HCT116 (cell line): Measurements from ENCODE around the gene PEX6. TPM values are rescaled to one million over a fixed set of nuclear protein-coding genes. Genes with fewer than 3 reads are reported as not detected.

ENCODE experiments used
- ATAC-seq: fragments of 200-7000 bp; cut with Tn5 transposase; 2 replicates; pipeline ENCODE4 v1.9.1; 2020; ENCODE audit warnings: mild to moderate bottlenecking, moderate library complexity
- BruUV-seq: library from RNA; stranded (reverse); fragments of 400-500 nt; replicated peaks from 2 replicates; lab custom pipeline; 2021; lab: Mats Ljungman, UMichigan
- CTCF ChIA-PET: fragments of 300-600 bp; sonication (Branson Sonifier 250); formaldehyde crosslinking; loops from one replicate; lab custom pipeline; 2021; ENCODE audit warnings: antibody characterized with exemption; lab: Charles Lee
- POLR2A ChIA-PET: fragments of 300-600, 350-600 bp; sonication (Branson Sonifier 250); formaldehyde crosslinking; loops from one replicate; lab custom pipeline; 2021; ENCODE audit warnings: antibody characterized with exemption; lab: Charles Lee
- RAD21 ChIA-PET, 2 experiments: fragments of 300-600 bp; sonication (Branson Sonifier 250); formaldehyde crosslinking; loops; one replicate each; lab custom pipeline; 2023; ENCODE audit warnings: low total read pairs in 2 of 2; ENCODE audit not compliant: uncharacterized antibody in 2 of 2, unreplicated experiment in 2 of 2, low non-redundant PET in 1 of 2; lab: Charles Lee
- DNase-seq: peaks from one replicate; pipeline ENCODE4 v3.0.0-alpha.2; 2010; ENCODE audit warnings: low read depth, low spot score
- H2AFZ ChIP-seq: fragments of 200-600 bp; shearing (Covaris generic), sonication (generic); 2 replicates; pipeline ENCODE4 v1.6.1; 2017; ENCODE audit warnings: low read depth, mixed run types, mixed read lengths, antibody characterized with exemption, low read length; ENCODE audit not compliant: poor library complexity, severe bottlenecking
- H3K27ac ChIP-seq: 2 replicates; pipeline ENCODE4 v1.5.1; 2012; ENCODE audit warnings: low read depth, low read length
- H3K27me3 ChIP-seq: fragments of 200-600 bp; sonication (generic); 2 replicates; pipeline ENCODE4 v1.6.1; 2016; ENCODE audit warnings: mixed run types, low read length, mixed read lengths; ENCODE audit not compliant: insufficient read depth
- H3K36me3 ChIP-seq, 2 experiments: fragments of 200-500 bp in 1 of 2; fragments of 200-600 bp in 1 of 2; sonication (Bioruptor generic) in 1 of 2; sonication (generic) in 1 of 2; 2 replicates each; pipeline versions ENCODE4 v1.5.1 to v1.6.1; 2014 to 2016; ENCODE audit warnings: low read length in 2 of 2, inconsistent platforms in 1 of 2, mixed read lengths in 1 of 2, mixed run types in 1 of 2; ENCODE audit not compliant: insufficient read depth in 2 of 2, control insufficient read depth in 1 of 2
- H3K4me1 ChIP-seq, 2 experiments: fragments of 200-600 bp in 1 of 2; sonication (generic) in 1 of 2; 2 replicates each; pipeline versions ENCODE4 v1.5.1 to v1.6.1; 2012 to 2017; ENCODE audit warnings: low read length in 2 of 2, inconsistent platforms in 1 of 2, mild to moderate bottlenecking in 1 of 2, mixed read lengths in 1 of 2, mixed run types in 1 of 2, moderate library complexity in 1 of 2; ENCODE audit not compliant: insufficient read depth in 2 of 2, control insufficient read depth in 1 of 2
- H3K4me2 ChIP-seq: fragments of 200-600 bp; sonication (generic); 2 replicates; pipeline ENCODE4 v1.6.1; 2017; ENCODE audit warnings: mixed run types, low read length, mixed read lengths
- H3K4me3 ChIP-seq, 2 experiments: fragments of 200-600 bp in 1 of 2; sonication (generic) in 1 of 2; replicated peaks in 1 of 2; 2 replicates each; pipeline ENCODE4 v1.5.1; 2011 to 2016; ENCODE audit warnings: low read length in 2 of 2, control low read depth in 1 of 2, low read depth in 1 of 2, mild to moderate bottlenecking in 1 of 2, mixed read lengths in 1 of 2, mixed run types in 1 of 2
- H3K79me2 ChIP-seq: fragments of 200-600 bp; sonication (generic); 2 replicates; pipeline ENCODE4 v1.6.1; 2017; ENCODE audit warnings: mild to moderate bottlenecking, mixed run types, low read length, moderate library complexity, mixed read lengths; ENCODE audit not compliant: insufficient read depth
- H3K9ac ChIP-seq: fragments of 200-600 bp; sonication (generic); 2 replicates; pipeline ENCODE4 v1.6.1; 2016; ENCODE audit warnings: low read length, mixed read lengths
- H3K9me2 ChIP-seq: fragments of 200-600 bp; sonication (generic), shearing (Covaris generic); 2 replicates; pipeline ENCODE4 v1.6.1; 2017; ENCODE audit warnings: mixed run types, mild to moderate bottlenecking, moderate library complexity; ENCODE audit not compliant: insufficient read depth
- H3K9me3 ChIP-seq, 2 experiments: fragments of 200-500 bp in 1 of 2; fragments of 200-600 bp in 1 of 2; sonication (Bioruptor generic) in 1 of 2; sonication (generic) in 1 of 2; 2 replicates each; pipeline ENCODE4 v1.6.1; 2014 to 2017; ENCODE audit warnings: low read length in 2 of 2, mixed read lengths in 2 of 2, inconsistent platforms in 1 of 2, low read depth in 1 of 2, mild to moderate bottlenecking in 1 of 2, mixed run types in 1 of 2, moderate library complexity in 1 of 2; ENCODE audit not compliant: control insufficient read depth in 1 of 2, insufficient read depth in 1 of 2
- H4K20me1 ChIP-seq: fragments of 200-600 bp; sonication (generic), shearing (Covaris generic); 2 replicates; pipeline ENCODE4 v1.6.1; 2017; ENCODE audit warnings: mixed run types, mild to moderate bottlenecking, moderate library complexity; ENCODE audit not compliant: insufficient read depth
- EGR1 ChIP-seq: IDR thresholded peaks from 2 replicates; pipeline ENCODE4 v1.6.1; 2012; ENCODE audit warnings: low read depth
- ELF1 ChIP-seq: IDR thresholded peaks from 2 replicates; pipeline ENCODE4 v1.6.1; 2012; ENCODE audit warnings: low read depth, borderline replicate concordance
- EZH2 ChIP-seq: fragments of 200-600 bp; sonication (generic); IDR thresholded peaks from 2 replicates; pipeline ENCODE4 v1.6.1; 2017; ENCODE audit warnings: antibody characterized with exemption, mixed run types
- EZH2phosphoT487 ChIP-seq: fragments of 200-600 bp; IDR thresholded peaks from 2 replicates; pipeline ENCODE4 v1.6.1; 2018; ENCODE audit warnings: antibody characterized with exemption, borderline replicate concordance
- FOSL1 ChIP-seq: IDR thresholded peaks from 2 replicates; pipeline ENCODE4 v1.6.1; 2012; ENCODE audit warnings: low read depth
- POLR2A ChIP-seq: IDR thresholded peaks from 2 replicates; pipeline ENCODE4 v1.7.0; 2011; ENCODE audit warnings: borderline replicate concordance; ENCODE audit not compliant: insufficient read depth, insufficient read length; ENCODE audit errors: extremely low read depth
- SIN3A ChIP-seq: IDR thresholded peaks from 2 replicates; pipeline ENCODE4 v1.6.1; 2012; ENCODE audit warnings: low read depth
- SRF ChIP-seq: IDR thresholded peaks from 2 replicates; pipeline ENCODE4 v1.6.1; 2012; ENCODE audit warnings: low read depth
- TCF7L2 ChIP-seq: IDR thresholded peaks from 2 replicates; pipeline ENCODE4 v1.7.0; 2011; ENCODE audit warnings: borderline replicate concordance, inconsistent platforms; ENCODE audit not compliant: insufficient read depth, insufficient read length; ENCODE audit errors: extremely low read depth
- YY1 ChIP-seq: IDR thresholded peaks from 2 replicates; pipeline ENCODE4 v1.6.1; 2011; ENCODE audit warnings: low read length, low read depth, moderate library complexity, mild to moderate bottlenecking; ENCODE audit not compliant: insufficient replicate concordance; ENCODE audit errors: extremely low read depth
- ZFX ChIP-seq: fragments of 450-650 bp; IDR thresholded peaks from 2 replicates; pipeline ENCODE4 v1.6.1; 2017
- intact Hi-C: fragments of 100-400 bp; cut with micrococcal nuclease; formaldehyde crosslinking; loops from 2 replicates; pipeline ENCODE4 v1.10.0; 2022
- total RNA-seq: library from RNA; stranded (reverse); gene quantifications from one replicate; pipeline ENCODE4 v1.2.1, GENCODE V29; 2021; ENCODE audit not compliant: unreplicated experiment
- TF ChIP-seq, protein P1 (sequence below): IDR thresholded peaks from 2 replicates; pipeline ENCODE4 v1.6.1; 2012
- TF ChIP-seq, protein P2 (sequence below), 3 experiments: fragments of 200-600 bp in 1 of 3; sonication (generic) in 1 of 3; IDR thresholded peaks in 2 of 3; conservative IDR thresholded peaks in 1 of 3; 2 replicates each; pipeline ENCODE4 v1.5.1; 2012 to 2017; ENCODE audit warnings: low read depth in 2 of 3, low read length in 2 of 3, antibody characterized with exemption in 1 of 3, borderline replicate concordance in 1 of 3, control low read depth in 1 of 3, mild to moderate bottlenecking in 1 of 3, mixed read lengths in 1 of 3, mixed run types in 1 of 3, moderate library complexity in 1 of 3; ENCODE audit not compliant: insufficient read depth in 1 of 3

PEX6 gene
- total RNA-seq, 1 experiment from 2014 or later, result 21.4 TPM

DNA sequence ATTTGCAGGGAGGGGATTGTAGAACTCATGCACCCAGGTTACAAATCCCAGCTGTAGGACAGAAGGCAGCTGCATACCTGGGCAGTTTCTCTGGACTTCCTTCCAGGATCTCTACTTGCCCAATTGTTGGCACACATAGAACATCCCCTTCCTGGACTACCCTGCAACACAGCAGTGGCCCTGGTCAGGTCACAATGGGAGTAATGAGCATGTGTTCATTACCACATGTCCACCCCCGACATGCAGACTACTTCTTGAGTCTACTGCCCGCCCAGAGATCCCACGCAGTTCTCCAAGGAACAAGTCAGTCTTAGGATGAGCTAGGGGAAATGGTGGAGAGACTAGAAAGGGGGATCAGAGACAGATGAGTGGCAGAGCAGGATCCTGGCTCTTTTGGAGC, 5.1 kb downstream of the PEX6 start (continued):
- TF ChIP-seq EGR1 (no peak), YY1 (no peak), SRF (no peak)
- TF ChIP-seq, protein P1, sequence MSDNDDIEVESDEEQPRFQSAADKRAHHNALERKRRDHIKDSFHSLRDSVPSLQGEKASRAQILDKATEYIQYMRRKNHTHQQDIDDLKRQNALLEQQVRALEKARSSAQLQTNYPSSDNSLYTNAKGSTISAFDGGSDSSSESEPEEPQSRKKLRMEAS, result no peak

DNA sequence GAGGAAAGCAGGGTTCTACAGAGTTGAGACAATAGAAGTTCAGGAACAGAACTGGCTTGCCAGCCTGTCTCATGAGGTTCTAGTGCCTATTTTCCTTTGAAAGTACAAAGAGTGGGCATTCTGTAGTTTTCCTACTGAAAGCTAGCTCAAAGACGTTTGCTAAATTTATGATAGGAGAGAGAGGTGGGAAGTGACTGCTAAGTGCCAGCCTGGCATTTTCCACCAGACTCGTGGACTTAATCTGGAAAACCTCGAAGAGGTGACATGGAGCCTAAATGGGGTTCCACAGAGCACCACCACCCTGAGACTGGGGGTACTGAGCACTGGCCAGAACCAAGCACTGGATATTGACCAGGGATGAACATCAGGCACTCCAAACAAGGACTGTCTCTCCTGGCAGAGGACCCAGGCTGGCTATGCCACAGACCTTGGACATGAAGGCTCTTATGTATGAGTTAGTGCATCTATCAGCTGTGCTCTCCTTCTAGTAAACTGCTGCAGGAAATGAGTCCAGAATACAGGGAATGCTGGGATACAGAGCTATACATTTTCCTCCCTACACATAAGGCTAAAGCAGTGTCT, 7.1 kb downstream of the PEX6 start:
- POLR2A ChIA-PET, result interaction anchor here (2.2 kb wide), 1 partner anchor 12 kb away, joined by 12 read pairs; the partner anchor contains the start of gene PPP2R5D
- peaks cover 0 to 3% of the 10 kb centered on the region in 2 experiments; a peak in 1 of 4 replicates for H3K36me3 ChIP-seq
- H3K79me2 ChIP-seq, result peaks cover 4% of the 10 kb centered on the region; the same call in 1 of the 2 replicates
- no TSS peak for BruUV-seq
- intact Hi-C loops, result no loop called here
- CTCF ChIA-PET, result interaction anchor here (1.0 to 1.6 kb wide), 2 partner anchors 12 to 172 kb away, joined by 4 read pairs; partner anchors contain the start of gene PPP2R5D
- peak overlapping the region; percentile 68; the same call in 1 of the 2 replicates for H3K4me2 ChIP-seq
- no peak overlapping the region for H3K4me3 ChIP-seq
- H3K9me3 ChIP-seq, result no peaks in the 10 kb centered on the region
- no peak overlapping the region for H2AFZ ChIP-seq
- no peaks in the 10 kb centered on the region for H3K9me2 ChIP-seq
- RAD21 ChIA-PET, result no interaction called here
- H3K4me1 ChIP-seq, result peaks cover 15 to 27% of the 10 kb centered on the region in 2 experiments
- H3K9ac ChIP-seq, result peak overlapping the region; percentile 11; the same call in 1 of the 2 replicates
- no peak for ATAC-seq
- H4K20me1 ChIP-seq, result no peaks in the 10 kb centered on the region
- no peak for DNase-seq
- H3K27me3 ChIP-seq, result no peaks in the 10 kb centered on the region
- TF ChIP-seq, protein P1, result no peak
- no peak for TF ChIP-seq ELF1
- no peak for TF ChIP-seq ZFX
- TF ChIP-seq, protein P2, sequence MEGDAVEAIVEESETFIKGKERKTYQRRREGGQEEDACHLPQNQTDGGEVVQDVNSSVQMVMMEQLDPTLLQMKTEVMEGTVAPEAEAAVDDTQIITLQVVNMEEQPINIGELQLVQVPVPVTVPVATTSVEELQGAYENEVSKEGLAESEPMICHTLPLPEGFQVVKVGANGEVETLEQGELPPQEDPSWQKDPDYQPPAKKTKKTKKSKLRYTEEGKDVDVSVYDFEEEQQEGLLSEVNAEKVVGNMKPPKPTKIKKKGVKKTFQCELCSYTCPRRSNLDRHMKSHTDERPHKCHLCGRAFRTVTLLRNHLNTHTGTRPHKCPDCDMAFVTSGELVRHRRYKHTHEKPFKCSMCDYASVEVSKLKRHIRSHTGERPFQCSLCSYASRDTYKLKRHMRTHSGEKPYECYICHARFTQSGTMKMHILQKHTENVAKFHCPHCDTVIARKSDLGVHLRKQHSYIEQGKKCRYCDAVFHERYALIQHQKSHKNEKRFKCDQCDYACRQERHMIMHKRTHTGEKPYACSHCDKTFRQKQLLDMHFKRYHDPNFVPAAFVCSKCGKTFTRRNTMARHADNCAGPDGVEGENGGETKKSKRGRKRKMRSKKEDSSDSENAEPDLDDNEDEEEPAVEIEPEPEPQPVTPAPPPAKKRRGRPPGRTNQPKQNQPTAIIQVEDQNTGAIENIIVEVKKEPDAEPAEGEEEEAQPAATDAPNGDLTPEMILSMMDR (IDR thresholded peaks at IDR 0.05 in 2 of 3, conservative IDR thresholded peaks at IDR 0.05 in 1 of 3; ENCODE audit: borderline replicate concordance in 1 of 3, insufficient read depth in 1 of 3, low read depth in 2 of 3, low read length in 2 of 3), result no peak
- no peak for TF ChIP-seq POLR2A
- TF ChIP-seq YY1, result no peak
- no peak for TF ChIP-seq FOSL1
- no peak for TF ChIP-seq TCF7L2
- TF ChIP-seq SIN3A, result no peak
- no peak for TF ChIP-seq EZH2phosphoT487
- no peak for TF ChIP-seq EZH2
- peak overlapping the region; percentile 38; the same call in 1 of the 2 replicates for H3K27ac ChIP-seq
